HG03460 (cell line): ENCODE results near the gene VBP1.
"Not testable (repeated sequence)": the region's sequence is repeated elsewhere in the genome, so short reads cannot be mapped to it uniquely, and the experiment has no call there.

Experiments
- ATAC-seq: cut with Tn5 transposase; IDR thresholded peaks from one replicate; pipeline ENCODE4 v1.9.1; 2021; ENCODE audit not compliant: unreplicated experiment

Gene VBP1

GRCh38 chrX:155263854-155264628 is 47.8 kb downstream of the VBP1 start, which contains the start of gene RAB39B:
Gene RAB39B, minus strand, starts transcription at chrX:155264491. Its CDS starts 203 bp downstream, at chrX:155264288.
- ATAC-seq, result peak; percentile 90

- ATAC-seq, result no peak
These were observed 50.2 kb downstream of the VBP1 start for GRCh38 chrX:155266439-155266838.

GRCh38 chrX:155267995-155268394 is 51.7 kb downstream of the VBP1 start:
- not testable (repeated sequence) for ATAC-seq

GRCh38 chrX:155270969-155271368 is 54.7 kb downstream of the VBP1 start:
- ATAC-seq, result no peak

- no peak for ATAC-seq
These were observed 63.6 kb downstream of the VBP1 start for GRCh38 chrX:155279873-155280272.
